GM18508 (cell line): ENCODE data around the gene RPS5.
"Not testable (repeated sequence)": the region's sequence is repeated elsewhere in the genome, so short reads cannot be mapped to it uniquely, and the experiment has no call there.

Experiments used
- ATAC-seq: cut with Tn5 transposase; IDR thresholded peaks from one replicate; pipeline ENCODE4 v1.9.1; 2021; ENCODE audit warnings: moderate number of reproducible peaks; ENCODE audit not compliant: insufficient read depth, unreplicated experiment

Gene RPS5

DNA sequence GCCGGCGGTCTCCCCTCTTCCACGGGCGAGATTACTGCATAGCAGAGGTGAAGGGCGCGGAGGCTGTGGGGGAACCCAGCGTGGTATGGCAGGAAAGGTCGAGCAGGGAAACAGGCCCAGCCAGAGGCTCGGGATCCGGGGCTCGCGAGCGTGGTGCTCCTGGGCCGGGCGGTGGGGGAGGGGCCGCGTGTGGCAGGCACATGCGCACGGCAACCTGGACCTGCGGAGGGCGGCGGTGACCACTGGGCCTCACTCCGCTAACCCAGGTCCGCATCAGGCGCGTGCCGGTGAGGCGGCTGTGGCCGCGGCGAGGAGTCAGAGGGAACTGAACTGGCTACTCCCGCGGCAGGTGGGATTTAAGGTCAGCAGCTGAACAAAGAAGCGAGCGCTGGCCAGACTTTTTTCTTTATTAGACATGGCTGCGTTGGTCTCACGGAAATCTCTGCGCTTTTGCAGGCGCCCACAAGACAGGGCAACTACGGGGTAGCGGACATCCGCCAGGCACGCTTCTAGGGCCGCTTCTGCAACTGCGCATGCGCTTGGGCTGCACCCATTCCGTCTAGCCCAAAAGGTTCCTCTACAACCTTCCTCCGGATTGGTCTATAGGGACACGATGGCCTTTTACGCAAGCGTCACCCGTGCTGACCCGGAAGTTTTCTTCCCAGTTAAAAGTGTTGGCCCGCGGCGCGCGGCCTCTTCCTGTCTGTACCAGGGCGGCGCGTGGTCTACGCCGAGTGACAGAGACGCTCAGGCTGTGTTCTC lies at the start of gene RPS5:
Gene RPS5 (plus strand): TSS at position 694 of the 762 bp plus-strand sequence. CDS start 869 bp downstream, outside the sequence.
- peak; percentile 75 for ATAC-seq

- no peak for ATAC-seq
These were observed 48.7 kb upstream of the RPS5 start for GRCh38 chr19:58338336-58338735.

GRCh38 chr19:58338825-58339558 lies 48.1 kb upstream of the RPS5 start:
- ATAC-seq: no peak

GRCh38 chr19:58345558-58345957 lies 41.5 kb upstream of the RPS5 start:
- no peak for ATAC-seq

- ATAC-seq: no peak
These were observed 39.8 kb upstream of the RPS5 start for GRCh38 chr19:58346961-58347929.

DNA sequence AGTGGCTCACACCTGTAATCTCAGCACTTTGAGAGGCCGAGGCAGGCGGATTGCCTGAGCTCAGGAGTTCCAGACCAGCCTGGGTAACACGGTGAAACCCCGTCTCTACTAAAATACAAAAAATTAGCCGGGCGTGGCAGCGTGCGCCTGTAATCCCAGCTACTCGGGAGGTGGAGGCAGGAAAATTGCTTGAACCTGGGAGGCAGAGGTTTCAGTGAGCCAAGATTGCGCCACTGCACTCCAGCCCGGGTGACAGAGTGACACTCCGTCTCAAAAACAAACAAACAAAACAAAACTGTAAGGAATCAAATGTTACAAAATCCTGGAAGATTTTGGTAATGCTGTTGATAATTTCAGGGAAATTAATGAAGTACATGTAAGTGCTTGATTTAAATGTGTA lies 39.0 kb upstream of the RPS5 start:
- not testable (repeated sequence) for ATAC-seq

GRCh38 chr19:58349590-58349989 lies 37.5 kb upstream of the RPS5 start:
- no peak for ATAC-seq

- ATAC-seq: no peak
These were observed 36.8 kb upstream of the RPS5 start for GRCh38 chr19:58350001-58350861.

GRCh38 chr19:58350871-58351557 lies 36.1 kb upstream of the RPS5 start:
- no peak for ATAC-seq

GRCh38 chr19:58351558-58351878 lies 35.6 kb upstream of the RPS5 start:
- ATAC-seq: no peak

DNA sequence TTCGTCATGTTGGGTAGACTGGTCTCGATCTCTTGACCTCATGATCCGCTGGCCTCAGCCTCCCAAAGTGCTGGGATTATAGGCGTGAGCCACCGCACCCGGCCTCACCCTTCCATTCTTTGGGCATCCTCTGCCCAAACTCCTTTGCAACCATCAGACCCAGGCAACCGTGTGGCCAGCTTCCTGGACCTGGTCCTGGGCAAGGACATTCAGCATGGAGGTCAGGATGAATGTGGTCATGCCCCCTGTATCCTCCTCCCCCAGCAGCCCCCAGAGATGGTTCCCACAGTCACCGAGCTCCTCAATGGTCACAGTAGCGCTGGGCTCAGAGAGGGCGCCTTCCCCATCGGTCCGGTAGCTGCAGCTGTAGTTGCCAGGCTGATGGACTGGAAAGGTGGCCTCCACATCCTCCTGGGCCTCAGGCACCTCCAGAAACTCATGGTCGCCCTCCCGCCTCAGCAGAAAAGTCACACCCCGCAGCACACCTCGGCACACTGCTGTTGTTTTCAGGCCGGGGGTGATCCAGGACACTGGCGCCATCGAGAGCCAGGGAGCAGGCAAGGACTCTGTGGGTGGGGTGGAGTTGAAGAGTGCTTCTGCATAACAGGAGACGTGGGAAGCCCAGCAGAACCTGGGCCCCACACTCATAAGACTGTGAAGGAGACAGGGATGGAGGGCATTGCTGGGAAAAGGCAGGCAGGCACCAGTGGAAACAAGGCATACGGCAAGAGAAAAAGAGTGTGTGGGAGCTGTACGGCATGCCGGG lies 34.9 kb upstream of the RPS5 start:
- ATAC-seq: no peak

DNA sequence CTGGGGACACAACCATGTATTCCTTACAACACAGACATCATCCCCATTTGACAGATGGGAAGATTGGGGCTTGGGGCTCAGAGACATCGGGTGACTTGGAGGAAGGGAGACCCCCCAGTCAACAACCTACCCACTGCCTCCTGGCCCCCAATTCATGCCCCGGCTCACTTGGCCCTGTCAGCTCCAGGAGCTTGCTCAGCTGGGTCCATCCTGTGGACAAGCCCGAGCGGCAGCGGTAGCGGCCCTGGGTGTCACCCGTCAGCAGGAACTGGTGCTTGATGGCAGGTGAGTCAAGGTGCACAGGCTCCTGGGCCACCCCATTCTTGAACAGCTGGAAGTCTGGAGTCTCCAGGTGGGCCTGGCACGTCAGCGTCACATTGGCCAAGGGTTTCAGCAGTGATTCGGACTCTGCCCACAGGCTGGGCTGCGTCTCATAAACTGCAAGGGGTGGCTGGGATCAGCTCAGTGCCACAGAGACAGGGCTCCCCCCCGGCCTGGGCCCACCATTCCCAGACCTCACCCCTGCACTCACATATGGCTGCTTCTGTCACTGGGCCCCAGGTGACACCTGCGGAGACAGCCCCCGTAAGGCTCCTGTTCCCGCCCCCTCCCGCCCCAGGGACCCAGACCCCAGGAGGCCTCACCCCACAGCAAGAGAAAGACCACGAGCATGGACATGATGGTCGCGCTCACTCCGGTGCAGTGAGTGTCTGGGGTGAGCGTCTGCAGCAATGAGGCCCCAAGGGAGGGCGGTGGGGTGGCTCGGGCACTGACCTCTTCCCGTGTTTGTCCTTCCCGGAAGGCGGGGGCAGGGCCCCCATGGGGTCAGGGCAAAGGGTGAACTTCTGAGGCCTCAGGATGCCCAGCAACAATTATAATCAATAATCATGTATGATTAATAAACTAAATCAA lies 34.1 kb upstream of the RPS5 start, which contains the start of gene A1BG:
Gene A1BG (minus strand): TSS at position 733 of the 912 bp plus-strand sequence. CDS start 55 bp downstream, at position 678.
- no peak for ATAC-seq

DNA sequence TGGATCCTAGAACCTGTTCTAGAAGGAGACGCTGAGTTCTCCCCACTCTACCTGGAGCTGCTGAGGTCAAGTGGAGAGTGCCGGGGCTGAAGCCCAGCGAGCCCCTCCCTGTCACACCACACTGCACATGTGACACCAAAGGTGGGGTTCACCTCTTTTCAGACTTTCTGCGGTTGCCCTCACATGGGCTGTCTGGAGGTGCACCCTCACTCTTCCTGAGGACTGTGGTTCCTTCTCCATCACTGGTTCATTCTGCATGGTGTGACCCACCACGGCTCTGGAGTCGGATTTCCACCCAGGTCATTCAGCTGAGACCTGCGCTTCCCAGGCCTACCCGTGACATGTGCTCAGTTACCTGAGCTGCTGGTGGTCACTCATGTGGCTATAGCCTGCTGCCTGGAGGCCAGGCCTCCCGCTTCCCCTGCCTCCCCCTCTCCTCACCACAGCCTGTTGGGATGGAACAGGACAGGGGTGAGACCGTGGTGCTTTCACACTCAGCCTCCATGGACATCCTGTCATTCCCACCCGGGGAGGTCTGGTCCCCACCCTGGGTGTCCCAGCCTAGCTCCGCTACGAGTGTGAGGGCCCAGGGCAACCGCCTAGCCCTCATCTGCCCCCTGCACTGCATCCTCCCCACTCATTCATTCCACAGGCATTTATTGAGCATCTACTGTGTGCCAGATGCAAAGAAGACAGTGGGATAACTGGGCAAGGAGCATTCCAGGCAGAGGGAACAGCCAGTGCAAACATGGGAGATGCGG lies 33.2 kb upstream of the RPS5 start:
- ATAC-seq: no peak

GRCh38 chr19:58354478-58355030 lies 32.5 kb upstream of the RPS5 start:
- no peak for ATAC-seq

DNA sequence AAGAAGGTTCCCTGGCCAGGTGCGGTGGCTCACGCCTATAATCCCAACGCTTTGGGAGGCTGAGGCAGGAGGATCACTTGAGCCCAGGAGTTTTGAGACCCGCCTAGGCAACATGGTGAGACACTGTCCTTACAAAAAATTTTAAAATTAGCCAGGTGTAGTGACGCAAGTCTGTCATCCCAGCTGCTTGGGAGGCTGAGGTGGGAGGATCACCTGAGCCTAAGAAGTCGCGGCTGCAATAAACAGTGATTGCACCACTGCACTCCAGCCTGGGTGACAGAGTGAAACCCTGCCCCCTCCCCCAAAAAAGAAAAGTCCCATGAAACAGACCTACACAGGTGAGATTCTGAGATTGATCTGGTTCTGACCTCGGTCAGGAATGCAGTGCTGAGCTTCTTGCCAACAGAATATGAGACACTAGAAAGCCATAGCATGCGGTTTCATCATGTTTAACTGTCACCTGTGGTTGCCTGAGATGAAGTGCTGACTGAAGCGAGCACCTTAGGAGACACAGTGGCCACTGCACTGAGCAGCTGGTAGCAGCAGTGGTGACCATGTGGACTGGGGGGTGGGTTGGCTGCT lies 31.8 kb upstream of the RPS5 start:
- ATAC-seq: no peak
